Activated naive CD4-positive, alpha-beta T cell treated with anti-CD3 and anti-CD28 coated beads, Interleukin-2, amount 50 U/mL, for 24 hours (primary cell): ENCODE data around the gene PMF1.

Source experiments
- H3K27ac Mint-ChIP-seq: one replicate; pipeline ENCODE4 v1.8.0; 2021; ENCODE audit warnings: mild to moderate bottlenecking, mixed read lengths
- H3K27me3 Mint-ChIP-seq: one replicate; pipeline ENCODE4 v1.8.0; 2021; ENCODE audit warnings: mixed read lengths
- H3K36me3 Mint-ChIP-seq: one replicate; pipeline ENCODE4 v1.8.0; 2021; ENCODE audit warnings: mixed read lengths
- H3K4me1 Mint-ChIP-seq: one replicate; pipeline ENCODE4 v1.8.0; 2021; ENCODE audit warnings: mixed read lengths
- H3K4me3 Mint-ChIP-seq: one replicate; pipeline ENCODE4 v1.8.0; 2021; ENCODE audit warnings: mild to moderate bottlenecking, mixed read lengths
- H3K9me3 Mint-ChIP-seq: one replicate; pipeline ENCODE4 v1.8.0; 2021; ENCODE audit warnings: mixed read lengths

The PMF1 gene

DNA sequence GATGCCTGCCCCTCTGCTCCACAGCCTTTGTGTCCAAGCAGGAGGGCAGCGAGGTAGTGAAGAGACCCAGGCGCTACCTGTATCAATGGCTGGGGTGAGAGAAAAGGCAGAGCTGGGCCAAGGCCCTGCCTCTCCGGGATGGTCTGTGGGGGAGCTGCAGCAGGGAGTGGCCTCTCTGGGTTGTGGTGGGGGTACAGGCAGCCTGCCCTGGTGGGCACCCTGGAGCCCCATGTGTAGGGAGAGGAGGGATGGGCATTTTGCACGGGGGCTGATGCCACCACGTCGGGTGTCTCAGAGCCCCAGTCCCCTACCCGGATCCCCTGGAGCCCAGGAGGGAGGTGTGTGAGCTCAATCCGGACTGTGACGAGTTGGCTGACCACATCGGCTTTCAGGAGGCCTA, 29.9 kb downstream of the PMF1 start:
- Mint-ChIP-seq H3K9me3 (no peaks in the 10 kb centered on the region), H3K27me3 (no peaks in the 10 kb centered on the region), H3K4me3 (no peak overlapping the region), H3K27ac (no peak overlapping the region), H3K4me1 (peaks cover 16% of the 10 kb centered on the region), H3K36me3 (peaks cover 4% of the 10 kb centered on the region)

DNA sequence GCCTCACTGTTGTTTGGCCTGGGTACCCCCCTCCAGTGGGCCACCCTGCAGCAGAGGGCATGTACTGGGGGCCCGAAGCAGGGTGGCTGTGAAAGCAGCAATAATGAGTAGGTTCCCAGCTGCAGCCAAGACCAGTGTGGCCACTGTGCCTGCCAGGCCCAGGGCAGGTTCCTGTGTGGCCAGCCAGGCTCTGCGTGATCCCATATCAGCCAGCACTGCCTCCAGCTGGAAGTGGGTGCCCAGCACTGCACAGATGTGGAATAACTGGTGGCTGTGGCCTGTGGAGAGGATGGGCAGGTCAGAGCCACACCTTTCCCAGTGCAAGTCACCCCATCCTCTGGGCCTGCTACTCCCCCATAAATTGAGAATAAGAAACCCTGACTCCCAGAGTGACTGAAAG, 31.3 kb downstream of the PMF1 start:
- no peak overlapping the region for H3K4me3 Mint-ChIP-seq
- H3K36me3 Mint-ChIP-seq = peaks cover 4% of the 10 kb centered on the region
- H3K27ac Mint-ChIP-seq = no peak overlapping the region

DNA sequence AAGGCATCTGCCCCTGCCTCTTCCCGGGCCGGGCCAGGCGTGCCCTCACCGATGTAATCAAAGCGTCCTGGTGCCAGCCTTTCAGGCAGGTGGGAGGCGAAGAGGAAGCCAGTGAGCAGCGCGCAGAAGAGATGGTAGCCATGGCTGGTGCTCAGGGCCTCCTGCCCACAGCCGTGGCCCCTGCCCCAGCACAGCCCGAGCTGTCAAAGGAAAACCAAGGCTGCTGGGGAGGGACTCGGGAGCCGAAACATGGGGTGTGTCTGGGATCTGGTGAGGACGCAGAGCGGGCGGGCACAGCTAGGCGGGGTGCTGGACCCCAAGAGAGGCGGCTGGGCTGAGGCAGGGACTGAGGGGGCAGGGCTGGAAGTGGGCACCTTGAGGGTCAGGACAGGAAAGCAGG, 31.9 kb downstream of the PMF1 start:
- Mint-ChIP-seq H3K36me3 (peaks cover 3% of the 10 kb centered on the region), H3K9me3 (no peaks in the 10 kb centered on the region), H3K4me3 (peak overlapping the region; percentile 84), H3K27me3 (no peaks in the 10 kb centered on the region), H3K27ac (peak overlapping the region; percentile 70), H3K4me1 (peaks cover 16% of the 10 kb centered on the region)

More for the DNA sequence above, 31.3 kb downstream of the PMF1 start:
- Mint-ChIP-seq H3K4me1 (peaks cover 16% of the 10 kb centered on the region), H3K27me3 (no peaks in the 10 kb centered on the region), H3K9me3 (no peaks in the 10 kb centered on the region)

DNA sequence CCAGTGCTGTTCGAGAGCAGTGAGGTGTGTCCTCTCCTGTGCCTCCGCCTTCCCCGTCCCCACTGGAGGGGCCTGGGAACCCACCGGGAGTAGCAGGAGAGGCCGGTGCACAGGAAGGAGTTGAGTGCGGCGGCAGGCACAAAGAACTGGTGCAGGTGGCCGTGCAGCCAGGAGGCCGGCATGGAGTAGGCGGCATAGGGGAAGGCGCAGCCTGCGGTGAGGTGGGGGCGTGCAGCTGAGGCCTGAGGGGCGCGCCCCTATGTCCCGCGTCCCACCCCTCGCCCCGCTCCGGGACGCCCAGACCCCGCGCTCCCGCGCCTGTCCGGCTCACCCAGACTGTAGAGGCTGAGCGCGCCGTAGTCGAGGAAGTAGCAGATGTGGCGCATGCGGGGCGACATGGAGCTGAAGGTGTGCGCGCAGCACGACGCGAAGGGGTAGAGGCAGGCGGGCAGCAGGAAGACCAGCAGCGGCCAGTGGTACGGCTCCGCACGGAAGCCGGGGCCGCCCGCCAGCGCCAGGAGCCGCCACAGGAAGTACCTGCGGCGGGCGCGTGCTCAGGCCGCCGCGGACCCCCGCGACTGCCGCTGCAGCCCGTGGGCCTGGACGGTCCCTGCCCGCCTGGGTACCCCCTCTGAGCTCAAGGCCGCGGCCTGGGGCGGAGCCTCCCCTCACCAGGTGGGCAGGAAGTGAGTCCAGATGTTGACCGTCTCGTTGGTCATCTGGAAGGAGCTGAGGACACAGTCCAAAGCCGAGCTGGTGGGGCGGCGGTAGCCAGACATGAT, 32.8 kb downstream of the PMF1 start:
- Mint-ChIP-seq H3K9me3 (no peaks in the 10 kb centered on the region), H3K4me1 (peaks cover 16% of the 10 kb centered on the region), H3K4me3 (peak overlapping the region; percentile 84), H3K36me3 (no peaks in the 10 kb centered on the region), H3K27me3 (no peaks in the 10 kb centered on the region), H3K27ac (peak overlapping the region; percentile 83)

DNA sequence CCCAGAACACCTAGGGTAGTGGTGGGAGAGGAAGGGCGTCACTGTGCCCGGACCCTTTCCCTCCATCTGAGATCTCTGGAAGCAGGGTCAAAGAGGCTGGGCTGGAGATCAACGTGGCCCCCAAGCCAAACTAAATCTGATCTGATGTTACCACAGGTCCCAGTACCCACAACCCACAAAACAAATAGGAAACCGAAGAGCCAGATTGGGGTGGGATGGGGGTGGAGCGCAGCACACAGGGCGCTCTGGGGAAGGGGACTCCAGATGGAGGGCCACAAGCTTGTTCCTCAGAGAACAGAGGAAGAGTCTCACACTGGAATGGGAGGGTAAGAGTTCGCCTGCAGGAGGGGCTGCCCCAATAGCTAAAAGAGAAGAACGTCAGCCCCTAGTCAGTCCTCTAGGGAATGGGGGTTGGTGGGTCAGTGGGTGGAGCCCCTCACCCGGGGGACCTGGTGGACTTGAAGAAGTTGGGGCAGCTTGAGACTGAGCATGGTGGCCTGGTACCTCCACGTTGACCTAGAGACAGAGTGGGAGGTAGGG, 33.5 kb downstream of the PMF1 start:
- Mint-ChIP-seq H3K4me1 (peaks cover 16% of the 10 kb centered on the region), H3K36me3 (no peaks in the 10 kb centered on the region), H3K27me3 (no peaks in the 10 kb centered on the region), H3K27ac (no peak overlapping the region), H3K4me3 (peak overlapping the region; percentile 42), H3K9me3 (no peaks in the 10 kb centered on the region)

DNA sequence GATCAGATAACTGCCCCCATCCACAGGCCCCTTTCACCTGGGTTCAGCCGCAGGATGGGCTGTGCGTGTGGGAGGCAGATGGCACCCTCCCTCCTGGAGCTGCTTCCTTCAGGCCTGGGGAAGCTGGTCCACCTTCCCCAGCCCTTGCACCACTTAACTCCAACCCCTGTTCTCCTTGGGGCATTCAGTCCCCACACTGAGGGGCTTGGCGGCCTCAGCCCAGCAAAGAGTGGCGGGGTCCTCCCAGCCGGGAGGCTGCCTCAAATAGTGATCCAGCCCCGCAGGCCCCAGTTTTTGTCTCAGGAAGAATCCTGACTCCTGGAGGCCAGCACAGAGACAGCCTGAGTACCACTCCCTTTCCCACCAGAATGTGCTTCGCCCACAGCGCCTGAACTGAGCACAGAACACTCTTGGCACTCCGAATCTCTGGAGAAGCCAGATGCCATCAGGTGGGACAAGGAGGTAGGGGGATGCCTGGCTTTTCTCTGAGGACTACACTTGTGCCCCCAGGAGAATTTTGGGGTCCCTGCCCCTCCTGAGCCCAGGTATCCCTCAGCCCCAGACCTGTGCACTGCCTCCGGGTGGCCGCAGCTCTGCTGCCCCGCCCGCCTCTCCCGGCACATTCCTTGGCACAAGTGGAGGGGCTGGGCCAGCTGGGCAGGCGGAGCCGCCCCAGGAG, 34.1 kb downstream of the PMF1 start:
- peaks cover 16% of the 10 kb centered on the region for H3K4me1 Mint-ChIP-seq
- H3K27ac Mint-ChIP-seq = no peak overlapping the region
- no peaks in the 10 kb centered on the region for H3K9me3 Mint-ChIP-seq
- H3K27me3 Mint-ChIP-seq = no peaks in the 10 kb centered on the region
- no peak overlapping the region for H3K4me3 Mint-ChIP-seq
- no peaks in the 10 kb centered on the region for H3K36me3 Mint-ChIP-seq

DNA sequence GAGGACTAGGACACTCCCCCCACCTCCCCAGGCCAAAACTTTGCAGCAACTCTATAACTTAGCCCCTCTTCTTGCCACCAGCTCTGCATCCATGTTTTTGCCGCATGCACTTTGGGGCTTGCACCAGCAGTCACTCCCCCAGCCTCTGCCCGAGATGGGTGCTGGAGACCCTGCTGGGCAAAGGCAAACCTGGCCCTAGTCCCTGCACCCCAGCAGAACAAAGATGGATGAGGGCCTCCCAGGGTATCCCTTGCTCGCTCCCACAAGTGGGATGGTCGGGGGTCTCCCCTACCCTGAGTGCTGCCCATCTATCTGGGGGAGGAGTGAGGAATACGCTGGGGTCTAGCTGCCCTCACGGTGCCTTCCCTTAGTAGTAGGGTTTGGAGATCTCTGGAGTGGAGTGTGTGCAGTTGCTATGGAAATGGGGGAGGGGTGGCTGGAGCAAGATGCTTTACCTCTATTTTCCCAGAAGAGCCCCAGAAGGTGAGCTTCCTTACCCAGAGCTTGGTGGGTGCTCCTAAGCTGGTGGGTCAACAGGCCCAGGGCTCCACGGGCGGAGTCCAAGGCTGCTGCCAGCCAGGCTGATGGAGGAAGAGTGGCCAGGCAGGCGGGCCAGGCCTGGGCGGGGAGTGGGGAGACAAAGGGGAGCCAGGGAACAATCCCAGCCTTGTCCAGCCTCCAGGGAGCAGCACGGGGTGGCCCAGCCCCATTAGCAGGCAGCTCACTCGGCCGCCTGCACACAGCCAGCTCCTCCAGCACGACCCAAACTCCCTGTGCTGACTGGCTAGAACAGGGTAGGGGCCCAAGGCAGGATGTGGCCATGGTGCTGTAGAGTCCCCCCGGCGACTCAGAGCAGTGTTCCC, 34.9 kb downstream of the PMF1 start, which contains the start of gene PAQR6:
Gene PAQR6, minus strand, starts transcription at position 597 of the 863 bp plus-strand sequence. CDS start 1,325 bp downstream, outside the sequence.
- Mint-ChIP-seq H3K4me1 (peaks cover 16% of the 10 kb centered on the region), H3K9me3 (no peaks in the 10 kb centered on the region), H3K27ac (peak within 1 kb of the TSS; percentile 8), H3K4me3 (no peak within 1 kb of the TSS), H3K36me3 (no peaks in the 10 kb centered on the region), H3K27me3 (no peaks in the 10 kb centered on the region)

DNA sequence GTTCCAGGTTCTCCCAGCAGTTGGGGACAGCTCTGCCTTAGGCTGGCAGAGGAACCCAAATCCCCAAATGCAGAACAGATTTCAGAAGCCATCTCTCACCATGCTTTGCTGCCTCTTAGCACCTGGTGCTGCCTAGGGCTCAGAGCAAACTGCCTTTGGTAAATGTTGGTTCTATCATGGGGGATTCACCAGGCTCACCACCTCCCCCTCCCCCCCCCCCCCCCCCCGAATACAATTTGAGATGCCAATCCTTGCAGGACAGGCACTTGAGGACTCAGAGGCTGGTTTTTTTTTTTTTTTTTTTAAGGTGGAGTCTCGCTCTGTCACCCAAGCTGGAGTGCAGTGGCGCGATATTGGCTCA, 35.5 kb downstream of the PMF1 start:
- Mint-ChIP-seq H3K4me1 (peaks cover 16% of the 10 kb centered on the region), H3K9me3 (no peaks in the 10 kb centered on the region), H3K27ac (no peak overlapping the region), H3K4me3 (no peak overlapping the region), H3K36me3 (peaks cover 3% of the 10 kb centered on the region), H3K27me3 (no peaks in the 10 kb centered on the region)

DNA sequence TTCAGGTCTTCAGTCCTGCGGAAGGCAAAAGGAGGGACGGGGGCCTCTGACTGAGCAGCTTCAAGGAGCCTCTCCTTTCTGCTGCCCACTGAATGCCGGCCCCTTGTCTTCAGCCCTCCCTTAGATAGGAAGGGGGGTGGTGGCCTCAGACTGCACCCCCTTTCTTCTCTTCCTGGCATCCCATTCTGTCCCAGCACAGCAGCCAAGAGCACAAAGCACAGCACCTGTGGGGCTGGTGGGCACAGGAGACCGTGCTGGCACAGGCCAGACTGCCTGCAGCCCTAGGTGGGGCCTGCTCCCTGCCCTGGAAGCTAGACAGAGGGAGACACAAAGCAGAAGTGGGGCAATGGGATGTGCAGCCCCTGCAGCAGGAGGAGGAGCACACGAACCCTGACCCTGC, 36.8 kb downstream of the PMF1 start:
- Mint-ChIP-seq H3K4me1 (peaks cover 15% of the 10 kb centered on the region), H3K27ac (no peak overlapping the region), H3K9me3 (no peaks in the 10 kb centered on the region), H3K27me3 (no peaks in the 10 kb centered on the region), H3K4me3 (no peak overlapping the region), H3K36me3 (peaks cover 5% of the 10 kb centered on the region)

DNA sequence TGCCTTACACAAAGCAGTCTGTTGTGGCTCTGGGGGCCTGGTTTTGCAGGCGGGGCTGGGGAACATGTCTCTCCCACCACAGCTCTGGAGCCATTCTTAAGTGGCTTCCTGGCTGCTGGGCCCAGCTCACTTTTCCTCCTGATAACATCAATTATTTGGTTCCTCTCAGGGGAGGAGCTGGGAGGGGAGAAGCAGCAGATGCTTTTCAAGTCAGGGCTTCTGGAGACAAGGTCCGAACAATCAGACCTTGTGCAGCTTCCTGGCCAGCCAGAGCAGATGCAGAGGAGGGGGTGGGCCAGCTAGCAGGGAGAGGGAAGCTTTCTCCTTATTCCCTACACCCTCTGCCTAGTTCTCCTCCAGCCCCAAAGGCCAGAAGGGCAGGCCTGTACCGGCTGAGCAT, 38.7 kb downstream of the PMF1 start:
- no peak overlapping the region for H3K27ac Mint-ChIP-seq

DNA sequence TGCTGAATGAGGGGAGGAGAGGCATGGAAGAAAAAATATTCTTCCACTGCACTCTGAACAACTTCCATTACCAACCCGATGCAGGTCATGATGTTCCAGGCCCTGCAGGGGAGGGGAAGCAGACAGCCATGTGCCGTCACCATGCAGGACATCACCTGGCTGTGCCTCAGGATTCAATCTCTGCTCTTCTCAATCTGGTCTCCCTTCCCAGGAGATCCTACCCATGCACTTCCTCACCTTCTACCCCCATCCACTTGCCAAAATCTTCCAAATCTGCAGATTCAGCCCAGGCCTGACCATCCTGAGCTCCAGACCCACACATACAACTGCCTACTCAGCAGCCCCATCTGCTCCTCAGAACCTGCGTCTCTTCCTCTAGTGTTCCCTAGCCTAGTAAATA, 40.8 kb downstream of the PMF1 start:
- no peak overlapping the region for H3K4me3 Mint-ChIP-seq
- no peaks in the 10 kb centered on the region for H3K9me3 Mint-ChIP-seq
- H3K27me3 Mint-ChIP-seq = no peaks in the 10 kb centered on the region
- no peaks in the 10 kb centered on the region for H3K4me1 Mint-ChIP-seq
- peak overlapping the region; percentile 88 for H3K27ac Mint-ChIP-seq
- H3K36me3 Mint-ChIP-seq = peaks cover 5% of the 10 kb centered on the region

More for the DNA sequence above, 38.7 kb downstream of the PMF1 start:
- no peaks in the 10 kb centered on the region for H3K9me3 Mint-ChIP-seq
- H3K27me3 Mint-ChIP-seq = no peaks in the 10 kb centered on the region
- no peak overlapping the region for H3K4me3 Mint-ChIP-seq
- H3K4me1 Mint-ChIP-seq = peaks cover under 1% of the 10 kb centered on the region
- peaks cover 5% of the 10 kb centered on the region for H3K36me3 Mint-ChIP-seq

DNA sequence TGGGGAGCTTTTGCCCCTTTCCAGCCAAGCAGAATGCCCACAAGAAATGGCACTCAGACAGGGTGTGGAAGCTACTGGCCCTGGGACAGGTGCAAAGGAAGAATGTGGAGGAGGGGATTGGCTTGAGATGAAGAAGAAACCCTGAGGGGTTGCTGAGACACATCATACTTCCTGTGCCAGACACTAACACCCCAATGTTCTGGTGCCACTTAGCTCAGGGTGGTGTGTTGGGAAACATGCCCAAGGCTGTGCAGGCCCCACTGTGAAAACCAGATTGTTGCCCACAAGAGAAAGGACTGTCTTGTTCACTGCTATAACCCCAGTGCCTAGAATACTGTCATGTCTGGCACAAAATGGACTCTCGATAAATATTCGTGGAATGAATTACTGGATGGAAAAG, 44.9 kb downstream of the PMF1 start:
- no peaks in the 10 kb centered on the region for H3K9me3 Mint-ChIP-seq
- no peaks in the 10 kb centered on the region for H3K27me3 Mint-ChIP-seq
- H3K4me3 Mint-ChIP-seq = no peak overlapping the region
- peaks cover 4% of the 10 kb centered on the region for H3K4me1 Mint-ChIP-seq
- peaks cover 18% of the 10 kb centered on the region for H3K36me3 Mint-ChIP-seq
- H3K27ac Mint-ChIP-seq = no peak overlapping the region

DNA sequence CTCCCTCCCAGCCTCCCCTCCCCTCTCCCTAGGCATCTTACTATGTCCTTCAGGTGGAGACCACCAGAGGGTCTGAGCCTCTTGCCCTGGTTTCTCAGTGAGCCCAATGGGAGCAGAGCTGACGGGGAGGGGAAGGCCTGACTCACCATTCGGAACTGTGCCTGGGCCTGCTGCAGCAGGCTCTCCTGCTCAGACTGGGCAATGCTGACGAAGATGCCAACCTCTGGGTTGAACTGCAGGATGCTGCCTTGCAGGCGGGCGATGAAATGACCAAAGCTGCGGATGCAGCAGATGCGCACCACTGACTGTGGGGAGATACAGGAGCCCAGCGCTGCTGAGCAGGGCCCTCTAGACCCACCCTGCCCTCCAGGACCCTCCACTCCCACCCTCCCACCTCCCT, 46.1 kb downstream of the PMF1 start:
- H3K4me1 Mint-ChIP-seq = peaks cover 8% of the 10 kb centered on the region
- peaks cover 16% of the 10 kb centered on the region for H3K36me3 Mint-ChIP-seq
- H3K4me3 Mint-ChIP-seq = no peak overlapping the region
- H3K27ac Mint-ChIP-seq = no peak overlapping the region
- no peaks in the 10 kb centered on the region for H3K27me3 Mint-ChIP-seq
- H3K9me3 Mint-ChIP-seq = no peaks in the 10 kb centered on the region

DNA sequence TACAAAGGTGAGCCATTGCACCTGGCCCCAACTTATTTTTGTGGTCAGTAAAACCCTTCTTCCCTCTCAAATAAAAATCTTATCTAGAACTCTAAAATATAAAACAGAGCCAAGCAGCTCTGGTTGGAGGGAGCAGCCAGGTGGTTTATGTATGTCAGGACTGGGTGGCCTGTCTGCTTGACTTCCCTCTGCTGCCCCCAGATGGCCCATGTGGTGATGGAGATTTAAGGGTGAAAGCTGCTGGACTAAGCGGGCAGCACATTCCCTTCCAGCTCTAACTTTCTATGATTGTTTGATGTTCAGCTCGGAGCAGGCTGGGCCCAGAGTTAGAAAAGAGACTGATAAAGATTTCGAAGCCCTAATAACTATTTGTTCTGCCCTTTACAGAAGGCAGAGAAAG, 47.0 kb downstream of the PMF1 start:
- H3K4me1 Mint-ChIP-seq = peaks cover 8% of the 10 kb centered on the region
- H3K9me3 Mint-ChIP-seq = no peaks in the 10 kb centered on the region
- H3K27ac Mint-ChIP-seq = no peak overlapping the region
- H3K27me3 Mint-ChIP-seq = no peaks in the 10 kb centered on the region
- H3K4me3 Mint-ChIP-seq = no peak overlapping the region
- peaks cover 21% of the 10 kb centered on the region for H3K36me3 Mint-ChIP-seq

DNA sequence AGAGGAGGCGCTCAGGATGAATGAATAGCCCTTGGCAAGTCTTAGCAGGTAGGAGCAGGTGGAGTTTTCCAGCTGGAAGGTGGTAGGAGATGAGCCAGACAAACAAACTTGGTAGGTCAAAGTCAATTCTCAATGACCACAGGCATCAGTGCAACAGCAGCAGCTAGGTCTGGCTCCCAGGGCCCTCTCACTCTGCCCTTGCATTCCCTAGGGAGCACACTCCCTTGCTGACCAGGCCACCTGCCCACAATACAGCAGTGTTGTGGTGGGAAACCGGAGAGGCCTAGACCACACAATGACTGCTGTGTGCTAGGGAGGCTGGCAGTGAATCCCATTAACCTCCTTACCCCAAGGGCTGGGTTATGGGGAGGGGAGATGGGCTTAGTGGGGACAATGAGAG, 48.1 kb downstream of the PMF1 start:
- H3K4me3 Mint-ChIP-seq = no peak overlapping the region
- H3K27me3 Mint-ChIP-seq = no peaks in the 10 kb centered on the region
- no peaks in the 10 kb centered on the region for H3K9me3 Mint-ChIP-seq
- H3K27ac Mint-ChIP-seq = peak overlapping the region; percentile 32
- H3K4me1 Mint-ChIP-seq = peaks cover 8% of the 10 kb centered on the region
- peaks cover 24% of the 10 kb centered on the region for H3K36me3 Mint-ChIP-seq
